NCI-H146 (cell line): Measurements from ENCODE around the gene GSTA4.
"Not testable (repeated sequence)": the region's sequence is repeated elsewhere in the genome, so short reads cannot be mapped to it uniquely, and the experiment has no call there.

Experiments
- DNase-seq: peaks from one replicate; lab custom pipeline; 2025; lab: John Stamatoyannopoulos, UW

The GSTA4 gene

DNA sequence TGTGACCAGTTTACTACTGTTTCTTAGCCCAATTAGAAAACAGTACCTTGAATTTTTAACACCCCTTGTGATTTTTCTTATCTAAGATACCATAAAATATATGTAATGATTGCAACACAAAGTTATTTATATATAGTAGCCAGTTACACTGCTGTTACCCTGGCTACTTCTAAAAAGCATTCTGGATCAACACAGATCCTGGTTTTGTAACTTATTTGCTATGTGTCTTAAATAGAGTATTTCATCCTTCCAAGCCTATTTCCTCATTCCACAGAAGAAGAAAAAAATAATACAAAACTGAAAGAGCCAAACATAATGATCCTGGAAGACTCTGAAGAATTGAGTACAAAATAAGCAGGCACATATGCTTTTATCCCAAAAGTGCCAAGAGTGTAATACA, 19.0 kb upstream of the GSTA4 start:
- DNase-seq: no peak

DNA sequence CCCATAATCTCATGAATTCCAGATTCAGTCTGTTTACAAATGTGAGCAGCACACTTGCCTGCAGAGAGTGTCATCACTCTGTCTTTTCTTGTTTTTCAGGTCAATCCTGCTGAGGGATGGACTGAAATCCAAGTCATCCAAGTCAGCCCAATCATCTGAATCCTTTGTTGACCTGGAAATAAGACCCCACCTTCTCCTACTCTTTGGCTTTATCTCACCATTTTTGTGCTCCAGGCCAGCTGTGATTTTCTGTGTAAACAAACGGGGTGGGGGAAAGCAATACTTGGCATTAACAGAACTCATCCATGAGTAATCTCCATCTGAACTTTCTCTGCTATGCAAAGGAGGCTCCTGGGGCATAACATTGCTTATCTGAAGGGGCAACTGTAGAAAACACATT, 16.9 kb upstream of the GSTA4 start:
- DNase-seq: peak; percentile 16

DNA sequence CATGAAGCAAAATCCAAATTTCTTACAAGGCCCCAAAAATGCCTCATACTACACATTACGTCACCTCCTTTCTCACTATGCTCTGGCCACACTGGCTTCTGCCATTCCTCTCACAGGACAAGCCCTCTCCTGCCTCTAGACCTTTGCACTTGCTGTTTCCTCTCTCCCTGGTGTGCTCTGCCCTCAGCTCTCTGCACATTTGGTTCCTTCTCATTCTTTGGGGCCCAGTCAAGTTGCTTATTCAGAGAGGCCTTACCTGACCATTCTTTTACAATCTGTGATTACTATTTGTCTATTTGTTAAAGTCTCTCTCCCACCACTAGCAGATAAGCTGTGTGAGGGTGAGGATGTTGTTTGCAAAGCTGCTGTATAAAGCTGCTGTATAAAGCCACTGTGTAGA, 15.4 kb upstream of the GSTA4 start:
- no peak for DNase-seq

DNA sequence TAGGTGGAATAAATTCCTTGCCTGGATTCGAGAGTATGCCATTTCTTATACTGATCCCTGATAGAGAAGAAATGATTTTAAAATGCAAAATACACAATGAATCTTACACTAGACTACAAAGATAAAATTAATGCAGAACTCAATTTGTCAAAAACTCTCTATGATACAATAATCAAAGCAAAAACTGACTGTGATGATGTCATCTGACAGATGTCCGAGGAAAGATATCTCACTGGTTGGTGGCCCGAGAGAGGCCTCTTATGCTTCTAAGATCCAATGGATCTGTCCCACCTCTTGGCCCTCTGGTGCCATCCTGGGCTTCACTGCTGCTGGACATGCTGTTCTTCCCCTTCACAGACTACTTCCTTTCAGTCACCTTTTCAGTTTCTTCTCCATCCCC, 14.4 kb upstream of the GSTA4 start:
- DNase-seq: no peak

DNA sequence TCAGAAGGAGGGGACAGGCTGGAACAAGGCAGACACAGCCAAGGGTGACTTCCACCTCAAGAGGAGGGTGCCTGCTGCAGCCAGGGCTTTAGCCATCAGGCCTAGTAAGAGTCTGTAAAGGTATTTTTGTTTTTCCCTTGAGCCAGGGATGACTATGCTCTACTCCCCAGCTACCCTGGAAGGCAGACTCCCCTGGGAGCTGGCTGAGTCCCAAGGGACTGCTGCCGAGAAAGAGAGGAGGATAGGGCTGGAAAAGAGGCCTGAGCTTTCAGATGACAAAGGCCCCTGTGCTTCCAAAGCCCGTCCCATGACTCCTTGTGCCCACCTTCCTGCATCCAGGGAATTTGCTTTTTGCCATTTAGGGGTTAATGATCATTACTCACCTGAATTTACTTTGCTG, 14.0 kb upstream of the GSTA4 start:
- DNase-seq: no peak

DNA sequence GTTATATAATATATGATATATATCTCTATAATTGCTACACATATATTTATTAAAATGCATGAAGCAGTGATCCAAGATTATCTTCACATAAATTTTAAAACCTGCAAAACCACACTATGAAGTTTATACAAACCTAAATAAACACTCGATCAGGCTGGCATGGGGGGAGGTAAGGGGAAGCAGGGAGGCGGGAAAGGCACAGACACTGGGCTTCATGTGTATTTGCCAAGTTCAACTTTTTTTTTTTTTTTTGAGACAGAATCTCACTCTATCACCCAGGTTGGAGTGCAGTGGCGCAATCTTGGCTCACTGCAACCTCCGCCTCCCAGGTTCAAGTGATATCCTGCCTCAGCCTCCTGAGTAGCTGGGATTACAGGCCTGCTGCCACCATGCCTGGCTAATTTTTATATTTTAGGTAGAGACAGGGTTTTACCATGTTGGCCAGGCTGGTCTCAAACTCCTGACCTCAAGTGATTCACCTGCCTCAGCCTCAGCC, 13.2 kb upstream of the GSTA4 start:
- DNase-seq: not testable (repeated sequence)

DNA sequence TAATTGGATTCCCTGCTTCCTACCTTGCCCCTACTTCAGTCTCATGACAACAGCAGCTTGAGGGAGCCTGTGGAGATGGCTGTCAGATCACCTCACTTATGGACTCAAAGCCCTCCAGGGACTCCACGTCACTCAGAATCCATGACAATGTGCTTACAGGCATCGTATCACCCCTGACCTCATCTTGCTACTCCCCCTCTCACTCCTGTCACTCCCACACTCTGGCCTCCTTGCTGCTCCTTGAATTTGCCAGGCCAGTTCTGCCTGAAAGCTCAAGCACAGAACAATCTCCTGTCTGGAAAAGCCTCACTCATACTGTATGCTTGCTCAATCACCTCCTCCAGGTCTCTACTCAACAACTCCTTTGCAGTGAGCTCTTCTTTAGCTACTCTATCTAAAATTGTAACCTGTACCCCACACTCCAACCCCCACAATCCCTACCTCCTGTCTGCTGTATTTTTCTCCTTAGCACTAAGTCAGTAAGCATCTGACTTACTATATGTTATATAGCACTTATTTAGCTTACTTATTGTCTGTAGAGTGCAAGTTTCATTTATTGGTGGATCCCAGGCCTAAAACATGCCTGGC, 10.7 kb upstream of the GSTA4 start:
- DNase-seq: no peak

DNA sequence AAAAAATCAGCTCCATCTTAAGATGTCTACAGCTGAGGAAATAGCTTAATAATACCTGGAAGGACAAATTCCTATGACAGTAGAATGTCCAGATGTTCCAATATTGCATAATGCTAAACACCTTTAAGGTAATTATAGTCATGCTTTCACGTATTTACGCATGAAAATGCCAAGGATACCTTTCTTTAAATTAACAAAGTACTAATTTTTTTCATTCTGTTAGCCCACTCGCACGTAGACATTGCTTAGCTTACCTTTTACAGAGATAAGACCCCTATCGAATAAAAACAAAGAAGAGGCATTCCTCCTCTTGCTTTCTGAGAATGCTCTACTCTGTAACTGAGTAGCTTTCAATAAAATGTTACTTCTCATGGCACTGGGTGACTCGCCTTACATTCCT, 4.4 kb upstream of the GSTA4 start:
- no peak for DNase-seq

DNA sequence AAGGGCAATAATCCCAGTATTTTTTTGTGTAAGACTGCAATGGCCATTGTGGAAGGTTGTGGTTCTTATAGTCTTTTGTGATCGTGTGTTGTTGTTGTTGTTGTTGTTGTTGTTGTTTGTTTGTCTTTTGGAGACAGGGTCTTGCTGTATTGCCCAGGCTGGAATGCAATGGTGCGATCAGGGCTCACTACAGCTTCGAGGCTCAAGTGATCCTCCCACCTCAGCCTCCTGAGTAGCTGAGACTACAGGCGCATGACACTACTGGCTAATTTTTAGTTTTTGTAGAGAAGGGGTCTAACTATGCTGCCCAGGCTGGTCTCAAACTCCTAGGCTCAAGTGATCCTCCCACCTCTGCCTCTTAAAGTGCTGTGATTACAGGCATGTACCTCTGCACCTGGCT, 3.5 kb upstream of the GSTA4 start:
- no peak for DNase-seq

DNA sequence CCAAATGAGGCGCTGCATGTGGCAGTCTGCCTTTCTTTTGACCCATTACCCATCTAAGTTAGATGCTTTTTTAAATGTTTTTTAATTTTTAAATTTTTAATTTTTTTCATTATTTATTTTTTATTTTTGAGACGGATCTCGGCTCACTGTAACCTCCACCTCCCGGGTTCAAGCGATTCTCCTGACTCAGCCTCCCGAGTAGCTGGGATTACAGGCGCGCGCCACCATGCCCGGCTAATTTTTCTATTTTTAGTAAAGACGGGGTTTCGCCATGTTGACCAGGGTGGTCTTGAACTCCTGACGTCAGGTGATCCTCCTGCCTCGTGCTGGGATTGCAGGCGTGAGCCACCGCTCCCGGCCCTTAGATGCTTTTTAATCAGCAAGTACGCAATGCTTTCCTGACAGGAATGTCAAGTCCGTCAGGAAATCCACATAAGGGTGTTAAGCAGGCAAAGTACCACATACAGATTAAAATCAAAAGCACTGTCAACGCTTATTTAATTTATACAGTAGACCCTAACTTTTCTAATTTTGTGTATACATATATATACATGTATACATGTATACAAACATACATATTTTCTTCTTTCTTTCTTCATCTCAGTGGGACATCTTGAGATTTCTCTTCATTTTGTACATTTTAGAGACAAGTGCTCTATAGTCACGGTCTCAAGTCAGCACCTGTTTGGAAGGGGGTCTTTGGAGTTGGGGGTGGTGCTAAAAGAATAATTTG, 995 bp upstream of the GSTA4 start:
- DNase-seq: peak; percentile 51

DNA sequence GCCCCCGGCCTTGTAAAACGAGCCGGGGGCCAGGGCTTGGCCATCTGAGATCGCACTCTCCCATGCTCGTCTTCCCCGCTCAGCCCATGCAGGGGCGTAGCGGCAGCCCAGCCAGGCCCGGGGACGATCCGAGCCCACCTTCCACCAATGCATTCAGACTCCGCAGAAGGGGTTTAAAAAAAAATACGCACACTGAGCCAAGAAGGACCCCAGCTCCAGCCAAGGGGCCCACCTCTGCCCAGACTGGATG, 320 bp downstream of the GSTA4 start:
- peak; percentile 77 for DNase-seq

DNA sequence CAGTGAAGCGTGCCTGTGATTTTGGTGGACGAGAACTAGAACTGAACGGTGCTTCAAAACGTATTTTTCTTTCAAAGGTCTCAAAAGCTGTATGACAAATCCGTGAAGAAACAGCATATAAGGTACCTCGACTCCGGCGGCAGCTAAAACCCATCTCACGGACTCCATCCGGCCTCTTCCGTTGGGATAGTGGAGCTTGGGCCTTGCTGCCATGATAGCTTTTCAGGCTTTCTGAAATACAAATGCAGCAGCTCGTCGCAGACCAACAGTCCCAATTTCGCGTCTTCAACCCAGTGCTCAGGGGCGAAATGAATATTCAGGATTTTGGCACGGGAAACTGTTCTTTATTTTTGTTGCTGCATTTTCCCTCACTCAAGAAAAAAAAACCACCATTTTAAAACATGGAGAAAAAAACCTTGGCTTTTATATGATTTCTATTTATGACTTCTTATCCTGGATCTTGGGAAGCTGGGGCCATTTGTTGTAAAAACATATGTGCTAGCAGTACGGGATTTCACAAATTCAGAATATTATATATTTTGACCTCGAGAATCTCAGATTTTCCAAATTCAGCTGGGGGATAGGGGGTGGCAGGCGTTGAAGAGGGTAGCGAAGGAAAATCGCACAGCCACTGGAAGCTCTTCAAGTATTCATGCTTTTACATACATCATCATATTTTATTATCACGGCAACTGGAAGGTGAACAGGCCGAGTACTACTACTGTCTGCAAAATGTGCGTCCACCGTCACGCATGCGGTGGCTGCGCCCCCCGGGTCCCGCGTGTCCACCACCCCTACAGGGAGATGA, 849 bp downstream of the GSTA4 start:
- peak; percentile 50 for DNase-seq

DNA sequence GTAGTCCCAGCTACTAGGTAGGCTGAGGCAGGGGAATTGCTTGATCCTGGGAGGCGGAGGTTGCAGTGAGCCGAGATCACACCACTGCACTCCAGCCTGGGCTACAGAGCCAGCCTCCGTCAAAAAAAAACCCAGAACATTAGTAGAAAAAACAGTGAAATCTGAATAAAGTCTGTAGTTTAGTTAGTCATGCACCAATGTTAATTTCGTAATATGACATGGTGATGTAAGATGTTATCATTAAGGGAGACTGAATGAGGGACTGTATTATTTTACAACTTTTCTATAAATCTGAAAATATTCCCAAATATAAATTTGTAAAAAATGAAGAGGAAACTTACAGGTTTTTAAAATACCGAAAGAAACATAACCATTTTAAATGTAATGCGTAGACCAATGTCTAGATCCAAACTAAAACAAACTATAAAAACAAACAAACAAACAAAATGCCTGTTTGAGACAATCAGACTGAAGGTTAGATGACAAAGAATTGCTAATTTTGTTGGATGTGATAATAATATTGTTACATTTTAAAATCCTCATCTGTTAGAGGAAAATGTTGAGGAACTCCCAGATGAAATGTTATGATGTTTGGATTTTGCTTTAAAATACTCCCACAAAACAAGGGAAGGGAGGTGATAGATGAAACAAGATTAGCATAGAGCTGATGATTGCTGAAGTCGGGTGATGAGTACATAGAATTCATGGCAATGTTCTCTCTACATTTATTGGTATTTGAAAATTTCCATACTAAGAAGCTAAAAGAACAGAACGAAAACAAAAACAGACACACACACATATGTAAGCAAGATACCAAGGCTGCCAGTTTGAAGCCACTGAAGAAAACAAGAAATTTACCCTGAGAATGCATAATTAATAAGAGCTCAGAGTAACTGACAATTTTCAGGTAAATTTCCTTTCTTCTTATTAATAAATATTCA, 1.8 kb downstream of the GSTA4 start:
- no peak for DNase-seq

DNA sequence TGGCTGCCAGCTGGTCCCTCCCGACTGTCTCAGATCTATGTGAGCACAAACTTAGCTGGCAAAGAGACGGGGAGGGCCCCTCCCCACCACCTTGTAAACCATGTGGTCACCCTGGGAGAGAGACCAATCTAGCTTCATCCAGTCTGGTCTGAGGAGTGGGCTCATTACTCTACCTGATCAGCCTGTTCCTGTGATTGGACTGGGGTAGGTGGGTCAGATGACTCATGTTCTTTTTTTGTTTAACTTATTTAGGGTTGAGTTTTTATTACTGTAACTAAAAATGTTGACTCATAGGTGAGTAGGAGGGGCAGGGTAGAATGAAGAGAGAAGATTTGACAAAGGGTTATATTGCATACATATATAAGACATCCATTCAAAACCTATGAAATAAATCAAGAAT, 4.7 kb downstream of the GSTA4 start:
- no peak for DNase-seq

DNA sequence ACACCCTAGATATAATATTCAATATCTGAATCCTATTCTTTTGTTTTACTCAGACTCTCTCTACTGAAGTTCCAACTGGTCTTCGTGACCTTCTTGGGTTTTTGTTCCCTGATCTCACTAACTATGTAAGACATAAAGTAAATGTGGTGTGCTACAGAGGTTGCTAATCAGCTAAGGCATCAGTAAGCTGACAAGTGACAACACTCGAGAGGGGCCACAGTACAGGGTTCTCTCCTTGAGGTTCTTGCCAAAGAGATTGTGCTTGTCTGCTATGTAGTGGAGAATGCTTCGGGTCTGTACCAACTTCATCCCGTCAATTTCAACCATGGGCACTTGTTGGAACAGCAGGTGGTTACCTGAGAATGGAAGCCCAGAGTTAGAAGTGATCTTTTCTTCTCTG, 9.9 kb downstream of the GSTA4 start:
- no peak for DNase-seq

DNA sequence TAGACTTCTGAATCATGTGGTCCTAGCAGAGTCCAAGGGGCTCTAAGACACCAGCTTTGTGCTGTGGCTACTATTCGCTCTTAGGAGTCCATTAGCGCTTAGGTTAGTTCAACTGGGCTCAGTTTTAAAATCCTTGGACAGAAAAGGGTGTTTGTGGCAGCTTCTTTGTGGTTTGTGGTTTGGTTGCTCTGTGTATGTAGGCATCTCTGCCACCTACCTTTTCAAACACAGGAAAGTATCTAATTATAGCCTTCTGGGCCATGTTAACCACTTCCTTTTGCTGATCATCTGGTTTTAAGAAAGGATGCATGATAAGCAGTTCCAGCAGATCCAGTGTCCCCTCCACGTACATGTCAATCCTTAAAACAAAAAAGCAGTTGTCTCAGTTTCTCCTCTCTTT, 10.8 kb downstream of the GSTA4 start:
- DNase-seq: no peak

DNA sequence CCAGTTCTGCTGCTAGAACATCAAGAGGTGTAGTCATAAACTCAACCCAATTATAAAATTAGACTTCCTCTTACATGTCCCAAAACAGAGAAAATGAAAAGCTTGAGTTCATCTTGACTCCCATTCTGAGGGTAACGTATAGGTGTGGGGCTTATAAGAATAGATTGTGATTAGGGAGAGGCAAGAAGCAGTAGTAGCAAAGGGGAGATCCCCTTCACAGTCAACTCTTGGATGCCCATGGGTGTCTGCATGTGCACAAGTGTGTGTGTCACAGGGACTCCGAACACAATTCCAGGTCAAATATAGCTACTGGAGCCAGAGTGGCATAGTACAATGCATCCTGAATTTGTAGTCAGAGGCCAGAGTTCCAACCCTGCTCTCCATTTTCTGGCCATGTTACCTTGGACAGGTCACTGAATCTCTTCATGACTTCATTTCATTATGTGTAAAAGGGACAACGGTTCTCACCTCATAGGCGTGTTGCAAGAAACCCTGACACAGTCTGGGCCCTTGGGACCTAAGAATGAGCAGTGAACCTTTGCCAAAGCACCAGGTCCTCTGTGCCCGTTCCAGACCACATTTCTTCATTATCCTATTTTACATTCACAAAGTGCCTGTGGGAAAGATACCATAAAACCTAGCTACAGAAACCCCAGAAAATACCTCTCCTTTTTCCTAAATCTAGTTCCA, 11.8 kb downstream of the GSTA4 start:
- no peak for DNase-seq

DNA sequence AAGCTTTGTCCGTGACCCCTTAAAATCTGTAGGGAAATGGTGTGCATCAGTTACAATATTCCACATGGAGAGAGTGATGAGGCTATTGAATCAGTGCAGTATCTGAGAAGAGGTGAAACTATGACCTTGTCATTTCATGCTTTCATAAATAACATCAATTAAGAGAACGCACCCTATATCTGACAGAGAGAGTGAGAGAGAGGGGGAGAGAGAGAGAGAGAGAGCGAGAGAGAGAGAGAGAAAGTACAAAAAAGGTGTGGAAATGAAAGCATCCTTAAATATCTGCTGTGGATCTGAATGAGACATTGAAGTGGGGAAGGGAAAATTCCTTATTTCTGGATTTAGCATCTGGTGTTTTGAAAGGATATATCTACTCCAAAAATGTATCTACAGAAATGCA, 12.4 kb downstream of the GSTA4 start:
- no peak for DNase-seq

DNA sequence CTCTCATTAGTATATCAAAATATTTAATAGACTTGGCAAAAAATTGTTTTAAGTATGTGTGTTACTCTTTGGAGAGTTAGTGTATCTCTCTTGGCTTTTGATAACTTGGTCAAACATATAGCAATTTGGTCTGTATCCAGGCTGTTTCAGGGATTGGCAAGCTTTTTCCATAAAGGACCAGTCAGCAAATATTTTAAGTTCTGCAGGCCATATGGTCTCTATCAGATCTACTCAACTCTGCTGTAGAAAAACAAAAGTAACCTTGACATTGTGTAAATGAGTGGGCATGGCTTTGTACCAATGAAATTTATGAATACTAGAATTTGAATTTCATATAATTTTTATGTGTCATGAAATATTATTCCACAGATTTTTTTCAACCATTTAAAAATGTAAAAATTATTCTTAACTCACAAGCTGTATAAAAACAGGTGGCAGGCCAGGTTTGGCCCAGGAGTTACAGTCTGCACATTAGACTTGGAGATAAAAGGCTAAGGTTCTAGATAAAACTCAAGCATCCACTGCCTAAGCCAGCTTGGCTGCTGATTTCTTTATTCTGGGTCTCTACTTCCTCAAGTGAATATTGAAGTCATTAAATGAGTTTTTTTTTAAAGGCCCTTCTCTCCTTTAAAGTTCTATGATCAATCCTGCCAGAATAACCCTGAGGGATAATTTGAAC, 13.7 kb downstream of the GSTA4 start:
- DNase-seq: no peak

DNA sequence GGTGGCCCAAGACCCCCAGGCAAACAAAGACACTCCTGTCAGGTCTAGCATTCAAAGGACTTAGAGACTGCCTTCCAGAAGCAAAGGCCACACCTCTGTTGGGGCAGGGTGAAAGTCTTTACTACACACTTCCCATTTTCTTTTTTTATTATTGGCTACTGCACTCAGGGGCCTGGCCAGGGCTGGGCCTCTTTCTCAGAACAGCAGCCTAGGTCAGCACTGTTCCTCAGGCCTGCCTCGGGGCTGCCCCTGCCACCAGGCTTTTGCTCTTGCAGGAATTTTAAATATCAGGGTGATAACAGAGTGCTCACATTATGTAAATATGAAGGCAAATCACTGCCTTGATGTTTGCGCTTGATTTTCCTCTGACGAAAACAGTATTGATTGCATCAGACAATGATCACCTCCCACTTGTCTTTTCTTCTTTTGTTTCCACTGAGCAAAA, 18.5 kb downstream of the GSTA4 start:
- peak; percentile 12 for DNase-seq

DNA sequence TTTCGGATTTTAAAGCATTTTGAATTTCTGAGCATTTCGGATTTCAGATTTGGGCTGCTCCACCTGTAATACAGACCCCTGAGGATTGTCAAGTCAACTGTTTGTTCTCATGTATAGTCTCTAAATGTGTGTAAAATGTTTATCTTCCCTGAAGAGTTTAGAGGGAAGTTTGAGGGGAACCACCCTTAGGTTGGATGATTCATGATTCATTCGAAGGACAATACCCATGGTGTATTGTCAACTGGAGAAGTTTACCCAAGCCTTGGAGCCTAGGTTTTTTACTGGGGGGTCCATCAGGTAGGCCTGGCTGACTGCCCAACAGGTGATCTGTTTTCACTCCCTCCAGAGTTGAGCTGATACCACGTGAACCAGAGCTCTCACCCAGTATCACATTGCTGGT, 18.9 kb downstream of the GSTA4 start:
- DNase-seq: no peak
